ENCODE results near the gene KRTAP12-1.

The KRTAP12-1 gene

DNA sequence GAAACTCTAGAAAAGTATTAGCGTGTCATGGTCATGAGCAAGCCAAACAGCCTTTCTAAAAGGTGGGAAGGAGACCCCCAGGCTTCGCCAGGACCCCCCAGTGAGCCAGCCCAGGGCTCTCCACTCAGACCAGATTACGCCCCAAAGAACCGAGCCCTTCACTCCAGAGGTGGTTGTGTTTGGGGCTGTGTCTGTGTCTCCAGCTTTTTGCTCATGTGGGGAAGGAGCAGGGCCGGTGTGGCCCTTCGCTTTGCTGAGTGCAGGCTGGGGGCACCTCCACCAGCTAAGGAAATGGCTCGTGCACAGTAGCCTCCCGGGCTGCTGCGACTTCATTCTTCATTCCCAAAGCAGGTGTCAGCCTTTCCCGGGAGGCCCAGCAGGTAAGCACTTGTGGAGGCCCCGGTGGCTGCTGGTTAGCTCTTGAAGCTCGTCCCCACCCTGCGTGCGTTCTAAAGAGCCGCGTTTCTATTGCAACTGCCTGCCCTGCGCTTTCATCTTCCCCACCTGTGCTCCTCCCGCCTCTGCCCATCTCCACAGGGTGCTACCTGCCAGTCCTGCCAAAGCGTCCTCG lies 28.9 kb upstream of the KRTAP12-1 start:
- no peak for DNase-seq

DNA sequence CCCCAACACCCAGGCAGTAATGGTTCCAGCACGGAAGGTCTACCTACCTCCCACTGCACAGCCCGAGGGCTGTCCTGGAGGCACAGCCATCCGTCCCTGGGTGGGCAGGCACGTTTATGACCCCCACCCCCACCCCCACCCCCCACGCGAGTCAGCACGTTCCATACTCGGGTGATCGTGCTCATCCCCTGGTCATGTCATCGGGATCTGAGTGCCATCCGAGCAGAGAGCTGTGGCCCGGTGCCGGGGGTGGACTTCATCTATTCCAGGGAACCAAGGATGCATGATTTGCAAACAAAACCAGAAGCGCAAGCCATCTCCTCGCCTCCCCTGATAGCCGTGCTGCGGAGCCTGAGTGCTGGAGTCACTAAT lies 28.3 kb upstream of the KRTAP12-1 start:
- no peak for DNase-seq

DNA sequence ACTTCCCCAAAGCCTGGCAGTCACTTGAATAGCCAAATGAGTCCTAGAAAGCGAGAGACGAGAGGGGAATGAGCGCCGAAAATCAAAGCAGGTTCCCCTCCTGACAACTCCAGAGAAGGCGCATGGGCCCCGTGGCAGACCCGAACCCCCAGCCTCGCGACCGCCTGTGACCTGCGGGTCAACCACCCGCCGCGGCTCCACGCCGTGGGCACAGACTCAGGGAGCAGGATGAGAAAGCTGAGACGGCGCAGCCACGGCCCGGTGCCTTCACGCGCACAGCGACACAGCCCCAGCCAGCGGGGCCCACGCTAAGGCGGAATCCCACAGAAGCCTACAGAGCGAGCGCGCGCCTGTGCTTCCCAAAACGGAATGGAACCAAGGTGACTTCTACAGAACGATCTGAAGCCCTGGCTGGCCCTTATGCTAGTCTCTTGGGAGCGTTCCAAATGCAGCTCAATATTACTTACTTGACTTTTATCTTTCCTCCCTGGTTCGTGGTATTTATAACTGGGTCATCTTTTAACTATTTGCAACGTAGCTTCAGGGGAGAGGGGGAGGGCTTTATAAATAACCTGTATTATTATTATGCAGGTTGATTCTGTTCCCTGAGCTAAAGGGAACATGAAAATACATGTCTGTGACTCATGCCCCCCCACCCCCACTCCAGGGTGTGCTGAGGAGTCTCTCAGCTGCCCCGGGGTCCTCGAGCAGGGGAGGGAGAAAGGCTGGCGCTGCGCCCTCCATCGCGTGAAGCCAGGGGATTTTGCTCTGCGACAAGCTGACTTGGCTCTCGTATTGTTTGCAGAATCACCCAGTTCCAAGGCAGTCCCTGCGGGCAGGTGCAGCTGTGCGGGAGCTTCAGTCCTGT lies 27.7 kb upstream of the KRTAP12-1 start:
- peak in 1 of 2 donors; percentile 32 for DNase-seq

DNA sequence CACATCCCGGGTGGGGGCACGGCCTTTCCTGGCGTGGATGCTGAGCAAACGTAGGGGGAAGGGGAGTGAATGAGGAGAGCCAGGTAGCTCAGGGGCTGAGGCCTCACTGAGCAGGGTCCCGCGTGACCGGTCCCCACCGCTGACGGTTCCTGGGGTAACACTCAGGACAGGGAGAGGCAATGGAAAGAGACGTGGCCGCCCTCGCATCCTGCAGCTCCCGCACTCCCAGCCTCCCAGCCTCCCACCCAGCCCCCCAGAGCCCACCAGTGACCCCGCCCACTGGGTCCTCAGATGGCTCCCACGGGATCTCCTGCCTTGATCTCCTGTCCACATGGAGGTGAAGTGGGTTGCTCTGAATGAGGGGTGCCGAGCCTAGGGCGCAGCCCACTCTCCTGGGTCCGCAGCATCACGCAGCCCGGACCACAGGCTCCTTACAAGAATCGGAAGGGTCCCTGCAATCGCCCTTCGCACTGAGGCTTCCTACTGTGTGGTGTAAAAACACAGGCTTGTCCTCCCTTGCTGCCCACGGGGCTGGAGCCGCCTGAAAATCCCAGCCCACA lies 27.0 kb upstream of the KRTAP12-1 start:
- DNase-seq: peak; percentile 43 to 72

DNA sequence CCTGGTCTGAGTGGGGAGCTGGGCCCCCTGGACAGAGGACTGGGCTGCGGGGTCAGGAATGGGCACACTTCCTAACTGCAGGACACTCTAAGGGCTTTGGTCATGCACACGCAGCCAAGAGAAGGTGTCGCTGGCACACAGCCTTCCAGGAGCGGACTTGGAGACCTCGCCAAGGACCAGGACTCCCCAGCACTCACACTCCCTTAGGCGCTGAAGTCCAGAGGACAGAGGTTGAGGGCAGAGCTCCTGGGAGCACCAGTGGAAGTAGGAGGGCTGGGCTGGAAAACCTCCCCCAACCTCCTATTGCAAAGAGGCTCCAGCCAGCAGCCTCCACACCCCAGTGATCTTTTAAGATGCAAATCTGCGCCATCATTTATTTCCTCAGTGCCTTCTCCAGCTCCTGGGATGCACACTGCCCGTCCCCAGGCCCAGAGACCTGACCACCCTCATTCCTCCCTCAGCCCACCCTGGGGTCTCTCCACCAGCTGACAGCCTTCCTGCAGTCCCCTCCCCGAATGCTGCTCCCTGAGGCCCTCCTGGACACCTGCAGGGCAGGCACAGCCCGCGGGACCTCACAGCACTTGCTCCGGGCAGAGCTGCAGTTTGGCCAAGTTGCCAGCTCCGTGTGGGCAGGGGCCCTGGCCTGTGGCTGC lies 26.4 kb upstream of the KRTAP12-1 start:
- no peak for DNase-seq

DNA sequence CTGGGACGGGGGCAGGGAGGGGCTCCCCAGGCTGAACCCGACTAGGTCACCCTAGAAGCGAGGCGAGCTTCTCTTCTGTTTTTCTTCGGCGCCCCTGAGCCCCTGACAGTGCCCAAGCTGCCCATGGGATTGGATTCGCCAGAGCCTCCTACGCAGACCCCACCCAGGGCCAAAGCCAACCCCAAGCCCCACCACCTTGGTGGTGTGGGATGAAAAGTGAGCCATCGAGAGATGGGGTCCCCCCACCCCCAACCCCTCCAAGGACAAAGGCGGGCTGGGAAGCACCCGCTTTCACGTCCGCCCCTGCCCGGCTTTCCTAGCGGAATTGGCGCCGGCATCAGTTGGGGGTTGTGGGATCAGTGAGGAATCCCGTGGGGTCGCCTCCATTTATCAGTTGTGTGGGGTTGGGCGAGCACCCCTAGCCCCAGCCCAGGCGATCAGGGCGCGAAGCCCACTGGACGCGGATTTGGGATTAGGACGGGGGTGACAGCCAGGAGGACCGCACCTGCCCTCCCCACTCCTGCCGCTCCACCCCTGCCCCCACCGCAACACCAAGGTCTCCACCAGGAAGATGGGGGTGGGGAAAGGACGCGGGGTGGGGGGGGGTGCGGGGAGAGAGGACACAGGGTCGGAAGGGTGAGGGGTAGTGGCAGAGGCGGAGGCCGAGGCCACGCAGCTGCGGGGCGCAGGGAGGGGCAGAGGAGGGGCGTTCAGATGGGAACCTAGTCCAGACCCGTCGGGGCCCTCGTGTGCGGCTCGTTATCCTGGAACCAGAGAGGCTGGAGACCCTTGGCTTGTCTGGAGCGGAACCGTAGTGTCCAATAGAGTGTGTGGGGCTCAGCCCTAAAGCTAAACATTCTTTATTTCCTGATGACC lies 25.0 kb upstream of the KRTAP12-1 start:
- DNase-seq: no peak

DNA sequence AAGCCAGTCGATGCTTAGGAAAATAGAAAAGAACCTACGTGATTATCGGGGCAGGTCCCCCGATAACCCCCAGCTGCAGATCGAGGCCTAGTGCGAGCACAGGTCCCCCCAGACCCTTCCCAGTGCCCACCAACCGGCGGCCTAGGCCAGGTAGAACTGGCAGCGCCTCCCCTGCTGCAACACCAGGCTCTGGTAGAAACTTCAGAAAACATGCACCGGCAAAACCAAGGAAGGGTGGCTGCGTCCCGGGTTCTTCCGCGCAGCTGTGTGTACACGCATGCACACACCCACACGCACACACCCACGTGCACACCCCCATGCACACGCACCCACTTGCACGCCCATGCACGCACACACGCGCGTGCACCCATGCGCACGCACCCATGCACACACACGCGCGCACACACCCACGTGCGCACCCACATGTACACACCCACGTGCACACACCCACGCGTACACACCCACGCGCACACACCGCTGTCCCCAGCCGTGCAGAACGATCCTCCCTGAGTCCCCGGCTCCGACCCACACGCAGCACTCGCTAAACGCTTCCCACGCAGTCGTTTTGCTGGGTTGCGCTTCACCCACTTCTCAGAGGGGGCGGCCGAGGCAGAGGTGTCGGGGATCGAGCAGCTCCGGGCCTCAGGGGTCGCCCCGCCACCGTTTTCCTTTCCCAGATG lies 24.2 kb upstream of the KRTAP12-1 start:
- no peak for DNase-seq

DNA sequence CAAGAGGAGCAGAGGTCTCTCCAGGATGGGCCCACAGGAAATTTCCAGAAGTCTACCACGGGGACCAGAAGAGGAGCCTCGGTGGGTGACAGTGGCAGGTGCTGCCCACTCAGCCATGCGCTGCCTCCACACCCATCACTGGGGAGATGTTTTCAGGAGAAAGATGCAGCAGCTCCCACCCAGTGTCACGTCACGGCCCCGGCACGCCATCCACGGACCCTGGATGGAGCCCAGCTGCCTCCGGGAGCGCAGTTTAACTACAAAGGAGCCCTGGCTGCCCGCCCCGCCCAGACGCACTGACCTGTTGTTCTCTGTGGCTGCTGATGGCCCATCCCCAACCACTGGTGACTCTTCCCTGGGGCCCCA lies 22.7 kb upstream of the KRTAP12-1 start:
- no peak for DNase-seq

DNA sequence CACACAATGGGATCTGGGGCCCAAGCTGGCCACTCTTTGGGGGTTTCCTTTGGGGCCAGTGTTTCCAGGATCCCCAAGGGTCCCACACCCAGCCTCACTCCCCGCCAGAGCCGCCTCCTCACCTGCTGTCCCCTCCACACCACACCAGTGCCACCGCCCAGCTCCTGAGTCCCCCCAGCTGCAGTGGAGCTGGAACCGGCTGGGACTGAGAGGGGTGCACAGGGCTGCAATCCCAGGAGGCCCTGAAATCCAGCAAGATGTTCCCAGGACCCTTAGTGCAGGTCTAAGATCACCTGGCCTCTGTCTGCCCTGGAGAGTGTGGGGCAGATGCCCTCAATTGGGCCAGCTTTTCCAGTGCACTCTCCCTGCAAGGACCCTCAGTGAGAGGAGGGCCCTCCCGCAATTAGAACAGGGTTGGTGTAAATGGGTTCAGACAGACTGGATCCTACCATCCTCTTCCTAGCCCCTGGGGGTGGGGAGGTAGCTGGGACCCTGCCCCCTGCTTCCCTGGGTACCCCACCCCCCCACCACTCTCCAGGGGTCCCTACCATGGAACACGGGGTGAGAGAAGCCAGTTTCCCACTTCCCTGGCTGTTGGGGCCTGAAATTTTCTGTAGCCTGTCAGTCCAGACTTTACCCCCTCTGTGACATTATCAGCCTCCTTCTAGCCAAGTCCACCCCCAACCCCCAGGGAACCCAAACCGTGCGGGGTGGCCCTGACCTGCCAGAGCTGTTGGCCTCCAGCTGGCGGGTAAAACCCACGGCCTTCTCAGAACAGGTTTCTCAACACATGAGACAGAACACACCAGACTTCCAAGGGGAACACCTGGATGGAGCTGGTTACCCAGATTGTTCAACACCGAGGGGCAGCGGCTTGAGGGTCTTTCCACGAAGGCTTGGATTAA lies 22.0 kb upstream of the KRTAP12-1 start:
- DNase-seq: no peak

DNA sequence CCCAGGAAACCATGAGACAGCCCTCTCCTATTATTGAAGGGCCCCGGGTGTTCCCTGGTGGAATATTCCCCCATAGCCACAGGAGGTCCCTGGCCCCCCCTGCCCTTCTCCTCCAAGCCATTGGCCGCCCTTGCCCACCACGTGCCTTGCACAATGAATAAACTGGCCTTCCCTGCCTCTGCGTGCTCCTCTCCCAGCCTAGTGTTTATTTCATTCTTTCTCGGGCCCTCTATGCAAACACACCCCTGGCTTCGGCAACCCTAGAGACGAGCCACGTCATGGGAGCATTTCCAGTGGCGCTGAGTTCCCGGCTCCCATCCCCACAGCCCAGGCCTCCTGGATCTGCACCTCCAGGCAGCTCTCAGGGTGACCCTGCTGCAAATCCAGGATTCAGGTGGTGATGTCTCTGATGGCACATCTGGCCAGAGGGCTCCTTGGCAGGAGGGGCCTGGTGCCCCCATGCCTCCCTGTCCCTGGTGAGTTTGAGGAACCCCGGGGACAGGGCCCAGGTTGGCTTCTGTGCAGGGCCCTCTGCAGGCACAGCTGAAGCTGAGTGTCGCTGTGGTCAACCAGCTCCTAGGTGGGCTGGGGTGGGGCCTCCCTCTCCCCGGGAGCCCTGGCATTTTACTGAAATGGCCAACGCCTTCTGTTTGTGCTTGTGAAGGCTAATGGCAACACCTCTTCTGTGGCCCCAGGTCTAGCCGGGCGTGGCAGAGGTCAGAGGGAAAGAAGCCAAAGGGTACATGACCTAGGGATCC lies 21.2 kb upstream of the KRTAP12-1 start:
- DNase-seq: no peak

DNA sequence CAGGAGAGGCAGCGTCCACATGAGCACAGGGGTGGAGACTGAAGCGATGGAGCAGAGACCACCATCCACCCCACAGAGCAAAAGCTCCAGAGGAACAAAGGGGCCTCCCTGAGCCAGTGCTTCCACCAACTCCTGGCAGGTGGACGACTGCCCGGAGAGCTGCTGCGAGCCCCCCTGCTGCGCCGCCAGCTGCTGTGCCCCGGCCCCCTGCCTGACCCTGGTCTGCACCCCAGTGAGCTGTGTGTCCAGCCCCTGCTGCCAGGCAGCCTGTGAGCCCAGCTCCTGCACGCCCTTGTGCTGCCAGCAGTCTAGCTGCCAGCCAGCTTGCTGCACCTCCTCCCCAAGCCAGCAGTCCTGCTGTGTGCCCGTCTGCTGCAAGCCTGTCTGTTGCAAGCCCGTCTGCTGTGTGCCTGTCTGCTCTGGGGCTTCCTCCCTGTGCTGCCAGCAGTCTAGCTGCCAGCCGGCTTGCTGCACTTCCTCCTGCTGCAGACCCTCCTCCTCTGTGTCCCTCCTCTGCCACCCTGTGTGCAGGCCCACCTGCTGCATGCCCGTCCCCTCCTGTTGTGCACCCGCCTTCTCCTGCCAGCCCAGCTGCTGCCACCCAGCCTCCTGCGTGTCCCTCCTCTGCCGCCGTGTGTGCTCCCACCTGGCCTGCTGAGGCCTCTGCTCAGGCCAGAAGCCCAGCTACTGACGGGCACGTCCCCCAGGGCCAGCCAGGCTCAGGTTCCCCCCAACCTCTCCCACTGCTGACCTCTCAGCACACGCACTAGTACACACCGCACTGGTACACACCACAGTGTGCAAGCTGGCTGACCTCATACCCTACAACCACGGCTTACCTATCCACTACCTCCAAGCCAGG lies 20.4 kb upstream of the KRTAP12-1 start:
- no peak for DNase-seq

DNA sequence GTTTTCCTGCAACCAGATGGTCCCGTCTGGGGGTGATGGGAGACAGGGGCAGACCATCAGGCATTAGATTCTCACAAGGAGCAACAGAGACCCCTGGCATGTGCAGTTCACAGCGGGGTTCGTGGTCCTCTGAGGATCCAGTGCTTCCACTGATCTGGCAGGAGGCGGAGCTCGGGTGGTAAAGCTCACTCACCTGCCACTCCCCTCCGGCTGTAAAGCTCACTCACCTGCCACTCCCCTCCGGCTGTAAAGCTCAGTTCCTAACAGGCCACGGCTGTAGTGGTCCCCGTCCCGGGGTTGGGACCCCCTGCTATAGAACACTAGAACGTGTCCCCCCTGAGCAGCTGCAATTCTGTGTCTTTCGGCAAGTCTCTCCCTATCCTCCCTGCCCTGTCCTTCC lies 19.6 kb upstream of the KRTAP12-1 start:
- DNase-seq: no peak

DNA sequence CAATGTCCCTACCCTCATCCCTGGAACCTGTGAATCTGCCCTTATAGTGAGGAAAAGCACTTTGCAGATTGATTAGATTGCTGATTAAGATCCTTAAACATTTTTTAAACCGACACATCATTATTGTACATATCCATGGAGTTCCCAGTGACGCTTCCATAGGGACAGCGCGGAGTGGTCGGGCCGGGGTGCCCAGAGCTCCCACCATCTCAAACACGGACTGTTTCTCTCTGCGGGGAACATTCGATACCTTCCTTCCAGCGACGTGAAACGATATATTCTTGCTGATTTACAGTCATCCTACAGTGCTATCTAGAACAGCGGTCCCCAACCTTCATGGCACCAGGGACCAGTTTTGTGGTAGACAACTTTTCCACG lies 19.0 kb upstream of the KRTAP12-1 start:
- no peak for DNase-seq

DNA sequence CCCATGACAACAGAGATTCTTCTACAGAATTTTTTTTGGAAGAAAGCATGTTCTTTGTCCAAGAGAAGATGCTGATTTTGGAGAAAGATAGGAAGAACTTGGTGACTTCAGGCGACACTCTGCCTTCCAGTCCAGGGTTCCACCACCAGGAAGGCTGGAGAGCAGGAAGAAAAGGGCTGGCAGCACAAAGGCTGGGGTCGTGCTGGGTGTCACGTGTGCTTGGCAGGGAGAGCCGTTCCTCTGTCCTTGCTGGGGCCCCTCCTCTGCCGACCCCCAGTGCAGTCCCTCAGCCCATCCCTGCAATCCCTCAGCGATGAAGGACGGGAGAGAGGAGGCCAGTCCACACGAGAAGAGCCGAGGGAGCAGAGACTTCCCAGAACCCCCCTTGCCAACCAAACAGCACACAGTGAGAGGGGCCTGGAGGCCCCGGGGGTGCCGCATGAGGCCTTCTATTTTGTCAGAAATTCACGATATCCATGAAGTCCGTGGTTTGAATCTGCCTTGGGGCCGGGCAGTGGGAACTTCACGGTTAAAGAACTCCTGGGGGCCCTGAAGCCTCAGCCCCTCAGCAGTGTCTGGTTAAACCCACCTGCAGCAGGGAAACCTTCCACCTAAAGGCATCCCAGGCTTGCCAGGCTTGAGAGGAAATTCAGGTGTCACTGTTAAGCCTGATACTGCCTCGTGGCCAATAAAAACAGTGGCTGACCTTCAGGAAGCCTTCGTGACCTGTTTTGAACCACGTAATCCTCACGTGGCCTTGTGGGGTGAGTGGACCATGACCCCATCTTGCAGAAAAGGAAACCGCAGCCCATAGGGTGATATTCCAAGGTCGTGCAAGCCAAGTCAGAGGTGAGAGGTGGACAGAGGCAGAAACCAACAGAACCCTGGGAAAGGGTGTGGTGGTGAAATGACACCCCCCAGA lies 18.4 kb upstream of the KRTAP12-1 start:
- DNase-seq: no peak

DNA sequence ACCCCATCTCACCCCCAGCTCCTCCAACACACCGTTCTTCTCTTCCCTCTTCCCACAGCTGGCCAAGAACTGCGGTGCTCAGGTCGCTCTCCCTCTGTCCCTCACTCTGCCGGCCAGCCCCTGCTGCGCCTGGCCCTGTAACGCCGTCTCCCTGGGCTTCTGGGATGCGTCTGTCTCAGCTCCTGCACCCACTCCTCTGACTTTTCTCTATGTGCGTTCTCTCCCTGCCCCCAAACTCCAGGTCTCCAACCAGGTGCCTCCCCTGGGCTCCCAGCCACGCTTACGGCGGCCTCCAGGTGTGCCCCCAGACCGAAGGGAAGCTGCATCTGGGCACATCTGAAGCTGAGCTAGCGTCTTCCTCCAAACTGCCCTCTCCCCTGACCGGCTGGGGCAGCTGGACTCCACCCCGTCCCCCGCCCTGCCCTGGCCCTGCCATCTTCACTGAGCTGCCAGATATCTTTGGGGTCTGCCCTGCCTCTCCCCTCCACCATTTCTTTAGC lies 17.6 kb upstream of the KRTAP12-1 start:
- DNase-seq: no peak

DNA sequence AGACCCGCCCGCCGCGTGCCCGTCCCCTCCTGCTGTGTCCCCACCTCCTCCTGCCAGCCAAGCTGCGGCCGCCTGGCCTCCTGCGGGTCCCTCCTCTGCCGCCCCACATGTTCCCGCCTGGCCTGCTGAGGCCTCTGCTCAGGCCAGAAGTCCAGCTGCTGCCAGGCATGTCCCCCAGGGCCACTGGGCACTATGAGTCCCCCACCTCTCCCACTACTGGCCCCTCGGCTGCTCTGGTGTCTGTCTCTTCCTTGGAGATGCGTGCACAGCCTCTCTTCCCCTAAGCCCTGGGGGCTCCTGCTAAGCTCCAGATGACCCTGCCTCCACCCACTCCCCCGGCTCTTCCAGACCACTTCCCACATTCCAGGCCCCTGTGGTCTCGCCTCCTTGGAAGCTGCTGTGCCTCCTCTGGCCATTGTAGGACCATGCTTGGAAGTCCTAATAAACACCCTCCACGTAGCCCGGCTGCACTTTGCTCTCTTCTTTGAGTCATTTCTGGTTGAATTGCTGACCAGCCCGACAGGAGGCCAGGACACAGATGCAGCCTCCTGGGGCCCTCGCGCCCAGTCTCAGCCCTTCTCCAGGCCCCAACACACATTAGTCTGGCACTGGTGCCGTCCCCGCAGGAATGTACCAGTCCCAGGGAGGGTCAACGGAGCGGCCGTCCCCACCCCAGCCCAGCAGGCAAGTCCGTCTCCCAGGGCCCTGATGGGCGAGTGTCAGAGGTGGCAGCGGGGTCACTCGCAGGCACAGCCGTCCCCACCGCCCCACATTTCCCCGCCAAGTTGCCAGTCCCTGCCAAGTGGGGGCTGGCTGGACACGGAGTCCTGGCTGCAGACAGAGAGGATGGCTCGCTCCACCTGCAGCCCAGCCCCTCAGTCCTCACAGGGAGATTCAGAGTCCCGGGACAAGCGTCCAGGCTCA lies 16.1 kb upstream of the KRTAP12-1 start:
- DNase-seq: no peak
